ENCODE measurements around the gene TCEA3.

Gene TCEA3

GRCh38 chr1:23354245-23354644 is 70.3 kb downstream of the TCEA3 start:
- TF ChIP-seq POLR2AphosphoS5 (IDR thresholded peaks at IDR 0.05; ENCODE audit: low read depth) (no peak), SPI1 (IDR thresholded peaks at IDR 0.05; ENCODE audit: borderline replicate concordance, low read depth) (no peak), GABPA (IDR thresholded peaks at IDR 0.05; ENCODE audit: low read depth) (no peak), CTCF (IDR thresholded peaks at IDR 0.05; ENCODE audit: insufficient read depth, low read length) (no peak)
- TF ChIP-seq, protein P1, sequence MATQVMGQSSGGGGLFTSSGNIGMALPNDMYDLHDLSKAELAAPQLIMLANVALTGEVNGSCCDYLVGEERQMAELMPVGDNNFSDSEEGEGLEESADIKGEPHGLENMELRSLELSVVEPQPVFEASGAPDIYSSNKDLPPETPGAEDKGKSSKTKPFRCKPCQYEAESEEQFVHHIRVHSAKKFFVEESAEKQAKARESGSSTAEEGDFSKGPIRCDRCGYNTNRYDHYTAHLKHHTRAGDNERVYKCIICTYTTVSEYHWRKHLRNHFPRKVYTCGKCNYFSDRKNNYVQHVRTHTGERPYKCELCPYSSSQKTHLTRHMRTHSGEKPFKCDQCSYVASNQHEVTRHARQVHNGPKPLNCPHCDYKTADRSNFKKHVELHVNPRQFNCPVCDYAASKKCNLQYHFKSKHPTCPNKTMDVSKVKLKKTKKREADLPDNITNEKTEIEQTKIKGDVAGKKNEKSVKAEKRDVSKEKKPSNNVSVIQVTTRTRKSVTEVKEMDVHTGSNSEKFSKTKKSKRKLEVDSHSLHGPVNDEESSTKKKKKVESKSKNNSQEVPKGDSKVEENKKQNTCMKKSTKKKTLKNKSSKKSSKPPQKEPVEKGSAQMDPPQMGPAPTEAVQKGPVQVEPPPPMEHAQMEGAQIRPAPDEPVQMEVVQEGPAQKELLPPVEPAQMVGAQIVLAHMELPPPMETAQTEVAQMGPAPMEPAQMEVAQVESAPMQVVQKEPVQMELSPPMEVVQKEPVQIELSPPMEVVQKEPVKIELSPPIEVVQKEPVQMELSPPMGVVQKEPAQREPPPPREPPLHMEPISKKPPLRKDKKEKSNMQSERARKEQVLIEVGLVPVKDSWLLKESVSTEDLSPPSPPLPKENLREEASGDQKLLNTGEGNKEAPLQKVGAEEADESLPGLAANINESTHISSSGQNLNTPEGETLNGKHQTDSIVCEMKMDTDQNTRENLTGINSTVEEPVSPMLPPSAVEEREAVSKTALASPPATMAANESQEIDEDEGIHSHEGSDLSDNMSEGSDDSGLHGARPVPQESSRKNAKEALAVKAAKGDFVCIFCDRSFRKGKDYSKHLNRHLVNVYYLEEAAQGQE (IDR thresholded peaks at IDR 0.05; ENCODE audit: insufficient replicate concordance, low read depth): no peak
- Histone ChIP-seq H3K27ac (replicated peaks) (no peak overlapping the region), H3K27me3 (ENCODE audit: insufficient read depth, poor library complexity, severe bottlenecking) (no peaks in the 10 kb centered on the region), H3K4me3 (replicated peaks; ENCODE audit: insufficient read depth, low read length) (no peak overlapping the region)
- DNase-seq (ENCODE audit: low read depth in 1 of 2, low spot score in 1 of 2): no peak

DNA sequence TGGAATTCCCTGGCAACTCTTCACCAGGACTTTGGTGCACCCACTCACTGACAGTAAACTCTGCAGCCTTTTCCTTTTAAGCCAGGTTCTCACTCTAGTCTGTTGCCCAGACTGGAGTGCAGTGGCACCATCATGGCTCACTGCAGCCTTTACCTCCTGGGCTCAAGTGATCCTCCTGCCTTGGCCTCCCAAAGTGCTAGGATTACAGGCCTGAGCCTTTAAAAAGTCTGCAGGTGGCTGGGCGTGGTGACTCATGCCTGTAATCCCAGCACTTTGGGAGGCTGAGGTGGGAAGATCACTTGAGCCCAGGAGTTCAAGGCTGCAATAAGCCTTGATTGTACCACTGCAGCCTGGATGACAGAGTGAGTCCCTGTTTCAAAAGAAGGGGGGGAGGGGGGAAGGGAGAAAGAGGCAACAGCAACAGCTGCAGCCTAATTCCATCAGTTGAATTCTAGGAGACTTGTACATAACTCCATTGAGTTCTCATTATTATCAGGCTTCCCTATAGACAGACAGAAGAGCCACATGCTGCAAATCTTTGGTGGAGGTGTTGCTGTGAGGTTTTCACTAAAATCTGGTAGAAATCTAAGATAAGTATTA is 72.4 kb downstream of the TCEA3 start:
- no peaks in the 10 kb centered on the region for H3K27me3 ChIP-seq (ENCODE audit: insufficient read depth, poor library complexity, severe bottlenecking)
- no peak overlapping the region for H3K4me3 ChIP-seq (replicated peaks; ENCODE audit: insufficient read depth, low read length)
- TF ChIP-seq, protein P1 (IDR thresholded peaks at IDR 0.05; ENCODE audit: insufficient replicate concordance, low read depth): no peak
- TF ChIP-seq SPI1 (IDR thresholded peaks at IDR 0.05; ENCODE audit: borderline replicate concordance, low read depth): no peak
- no peak overlapping the region for H3K27ac ChIP-seq (replicated peaks)
- DNase-seq (ENCODE audit: low read depth in 1 of 2, low spot score in 1 of 2): no peak

DNA sequence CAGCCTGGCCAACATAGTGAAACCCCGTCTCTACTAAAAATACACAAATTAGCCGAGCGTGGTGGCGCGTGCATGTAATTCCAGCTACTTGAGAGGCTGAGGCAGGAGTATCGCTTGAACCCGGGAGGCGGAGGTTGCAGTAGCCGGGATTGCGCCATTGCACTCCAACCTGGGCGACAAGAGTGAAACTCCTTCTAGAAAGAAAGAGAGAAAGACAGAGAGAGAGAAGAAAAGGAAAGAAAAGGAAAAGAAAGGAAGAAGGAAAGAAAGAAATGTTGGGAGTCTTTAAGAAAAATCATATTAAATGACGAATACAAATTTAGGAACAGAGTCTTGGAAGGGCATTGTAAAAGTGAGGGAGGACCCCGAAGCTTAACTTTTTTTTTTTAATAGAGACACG is 78.6 kb downstream of the TCEA3 start:
- no peak for DNase-seq (ENCODE audit: low read depth in 1 of 2, low spot score in 1 of 2)
- H3K27me3 ChIP-seq (ENCODE audit: insufficient read depth, poor library complexity, severe bottlenecking): no peaks in the 10 kb centered on the region
- no peak for TF ChIP-seq GABPA (IDR thresholded peaks at IDR 0.05; ENCODE audit: low read depth)
- TF ChIP-seq CTCF (IDR thresholded peaks at IDR 0.05; ENCODE audit: insufficient read depth, low read length): no peak
- TF ChIP-seq, protein P1 (IDR thresholded peaks at IDR 0.05; ENCODE audit: insufficient replicate concordance, low read depth): no peak
- TF ChIP-seq POLR2AphosphoS5 (IDR thresholded peaks at IDR 0.05; ENCODE audit: low read depth): no peak
- no peak for TF ChIP-seq SPI1 (IDR thresholded peaks at IDR 0.05; ENCODE audit: borderline replicate concordance, low read depth)
- H3K4me3 ChIP-seq (replicated peaks; ENCODE audit: insufficient read depth, low read length): no peak overlapping the region
- H3K27ac ChIP-seq (replicated peaks): no peak overlapping the region

All from HL-60 (cell line).